Stimulated activated CD4-positive, alpha-beta T cell treated with anti-CD3 and anti-CD28 coated beads, Interleukin-15, amount 100 ng/mL, for 1 hour (primary cell): ENCODE data around the gene GAREM1.
"Not testable (repeated sequence)": the region's sequence is repeated elsewhere in the genome, so short reads cannot be mapped to it uniquely, and the experiment has no call there.

Source experiments
- DNase-seq, 2 donors: peaks; one replicate each; pipeline ENCODE4 v3.0.0-alpha.2; 2020; ENCODE audit warnings: low read depth in 1 of 2, low spot score in 1 of 2

The GAREM1 gene

DNA sequence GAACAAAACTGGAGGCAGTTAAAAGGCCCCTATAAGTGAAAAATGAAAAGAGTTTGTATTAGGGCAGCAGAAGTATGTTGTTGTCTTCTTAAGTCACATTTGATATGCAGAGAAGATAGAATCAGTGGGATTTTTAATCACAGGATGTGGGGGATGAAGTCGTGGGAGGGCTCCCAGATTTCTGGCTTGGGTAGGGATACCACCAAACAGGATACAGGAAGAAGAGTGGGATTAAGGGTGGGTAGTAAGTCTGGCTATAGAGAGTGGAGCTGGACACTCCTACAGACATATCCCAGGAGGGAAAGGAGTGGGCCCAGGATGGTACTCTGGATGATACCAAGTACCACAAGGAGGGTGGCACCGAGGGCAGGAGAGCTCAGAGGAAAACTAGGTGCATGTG, 99.3 kb downstream of the GAREM1 start:
- no peak for DNase-seq

DNA sequence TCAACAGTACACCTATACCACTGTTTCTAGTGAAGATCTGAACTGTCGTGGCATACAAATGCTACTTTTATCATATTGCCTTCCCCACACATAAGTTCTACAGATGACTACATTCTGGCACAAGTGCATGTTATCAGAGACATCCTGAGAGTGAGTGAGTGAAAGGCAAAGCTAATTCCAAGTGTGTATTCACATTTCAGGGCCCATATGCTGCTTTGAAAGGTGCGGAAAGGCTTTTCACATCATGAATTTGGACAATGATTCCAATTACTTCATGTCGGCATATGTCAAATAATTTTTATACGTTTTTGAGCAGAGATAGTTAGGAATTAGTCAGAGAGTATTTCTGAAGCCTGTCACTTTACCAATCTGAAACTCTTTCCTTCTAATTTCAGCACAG, 101.7 kb downstream of the GAREM1 start:
- no peak for DNase-seq

DNA sequence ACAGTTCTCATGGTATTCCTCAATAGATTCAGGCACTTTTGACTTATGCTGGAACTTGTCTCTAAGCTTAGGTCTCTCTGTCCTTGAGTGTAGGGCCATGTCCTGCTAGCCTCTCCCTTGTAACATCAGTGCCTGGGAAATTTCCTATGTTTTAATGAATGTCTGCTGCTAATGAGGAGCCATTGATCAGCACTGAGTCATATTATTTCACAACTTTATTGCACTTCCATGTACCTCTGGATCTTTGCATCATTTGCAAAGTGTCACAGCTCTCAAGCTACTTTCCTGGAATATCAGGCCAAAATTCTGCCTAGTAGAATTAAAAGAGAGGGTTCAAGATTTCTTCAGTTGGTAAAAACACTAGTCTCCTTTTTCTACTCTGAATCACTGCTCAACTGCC, 102.5 kb downstream of the GAREM1 start:
- no peak for DNase-seq

DNA sequence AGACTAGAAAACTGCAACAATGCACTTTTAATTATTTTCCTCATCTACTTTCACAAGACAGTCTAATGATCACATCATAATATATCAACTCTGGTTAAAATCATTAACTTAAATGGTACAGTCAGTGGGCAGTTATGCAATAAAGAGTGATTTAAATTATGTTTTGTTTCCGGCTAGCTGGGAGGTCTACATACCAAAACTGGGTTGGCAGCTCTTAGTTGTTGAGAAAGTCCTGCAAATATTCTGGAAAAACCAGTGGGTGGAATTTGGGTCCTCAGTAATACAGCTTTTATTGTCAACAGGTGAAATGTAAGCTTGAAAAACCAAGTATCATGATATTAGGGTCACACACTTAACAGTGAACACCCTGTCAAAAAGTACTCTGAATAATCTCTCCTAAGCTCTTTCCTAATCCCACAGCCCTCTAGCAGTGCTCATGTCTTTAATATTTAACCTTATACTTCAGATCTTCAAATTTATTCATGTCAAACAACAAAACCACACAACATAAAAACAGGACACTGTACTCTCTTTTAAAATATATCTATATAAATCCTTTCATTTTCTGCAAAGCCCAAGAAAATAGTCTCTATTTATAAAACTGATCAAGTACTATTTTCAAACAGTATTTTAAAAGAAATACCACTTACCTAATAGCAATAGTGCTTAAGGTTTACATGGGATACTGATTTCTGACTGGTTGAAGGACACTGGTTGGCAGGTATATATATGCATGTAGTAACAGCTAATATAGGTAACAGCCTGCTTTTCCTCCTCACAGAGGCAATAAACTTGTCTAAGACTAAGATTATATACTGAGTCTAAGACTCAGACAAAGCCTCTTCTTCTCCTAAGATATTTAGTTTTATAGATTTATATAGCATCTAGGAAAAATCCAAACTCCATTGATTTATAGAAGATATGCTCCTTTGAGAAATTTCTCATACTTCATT, 103.8 kb downstream of the GAREM1 start:
- DNase-seq, result no peak

DNA sequence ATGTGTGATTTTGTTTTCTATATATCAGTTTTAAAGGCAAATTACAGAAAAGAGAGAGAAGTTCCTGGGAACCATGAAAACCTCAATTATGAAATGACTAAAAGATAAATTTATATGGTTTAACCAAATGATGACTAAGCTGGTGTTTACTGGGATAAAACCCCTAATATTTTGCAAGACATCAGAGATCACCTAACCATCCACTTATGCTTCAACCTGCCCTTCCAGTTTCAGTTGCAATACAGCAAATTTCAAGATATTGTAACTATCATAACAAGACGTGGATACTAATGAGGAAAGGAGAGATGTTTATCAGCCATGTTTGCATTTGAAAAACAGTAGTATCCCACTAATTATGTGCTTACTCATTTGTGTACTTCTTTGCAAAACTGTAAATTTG, 108.2 kb downstream of the GAREM1 start:
- DNase-seq, result no peak

DNA sequence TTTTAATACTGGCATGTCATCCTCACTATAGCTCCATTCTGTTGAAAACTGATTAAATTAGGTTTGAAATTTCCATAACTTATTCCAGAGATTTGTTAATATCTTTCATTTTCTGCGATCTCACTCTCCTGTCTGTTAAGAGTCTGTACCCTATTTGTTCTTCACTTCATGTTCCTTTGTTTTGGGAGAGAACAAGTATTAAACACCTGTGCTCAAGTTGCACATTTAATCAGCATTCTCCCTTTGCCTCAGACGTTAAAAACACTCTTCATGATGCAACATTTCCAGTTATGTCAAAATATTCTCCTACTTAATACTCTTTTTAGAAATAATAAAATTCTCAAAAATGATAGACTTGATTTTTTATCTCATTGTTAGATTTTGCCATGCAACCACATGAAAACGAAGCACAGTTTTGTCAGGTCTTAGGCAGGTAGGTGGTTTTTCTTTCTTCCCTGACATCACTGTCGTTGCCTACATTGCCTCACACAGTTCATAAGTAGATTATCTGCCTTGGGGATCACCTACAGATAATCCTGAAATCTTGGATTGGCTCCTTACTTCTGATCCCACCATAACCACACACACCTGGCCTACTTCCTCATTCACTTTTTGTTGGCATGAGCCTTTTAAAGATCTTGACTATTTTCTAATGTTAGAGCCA, 109.9 kb downstream of the GAREM1 start:
- no peak for DNase-seq

DNA sequence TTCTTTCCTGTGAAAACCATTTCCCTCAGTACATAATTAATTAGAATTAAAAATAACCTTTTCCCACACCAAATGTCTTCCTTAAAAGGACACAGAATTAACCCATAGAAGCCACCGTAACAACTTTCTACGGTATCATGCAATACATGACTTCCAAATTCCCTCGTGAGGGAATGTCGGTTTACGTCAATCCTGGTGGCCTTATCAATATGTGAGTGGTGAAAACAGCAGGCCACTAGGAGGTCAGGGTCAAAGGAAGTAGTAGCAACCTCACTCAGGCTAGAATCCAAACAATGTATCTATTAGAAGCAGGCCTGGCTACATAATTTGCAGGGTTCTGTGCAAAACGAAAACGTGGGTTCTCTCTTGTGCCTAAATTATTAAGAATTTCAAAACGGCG, 112.2 kb downstream of the GAREM1 start:
- DNase-seq, result no peak

DNA sequence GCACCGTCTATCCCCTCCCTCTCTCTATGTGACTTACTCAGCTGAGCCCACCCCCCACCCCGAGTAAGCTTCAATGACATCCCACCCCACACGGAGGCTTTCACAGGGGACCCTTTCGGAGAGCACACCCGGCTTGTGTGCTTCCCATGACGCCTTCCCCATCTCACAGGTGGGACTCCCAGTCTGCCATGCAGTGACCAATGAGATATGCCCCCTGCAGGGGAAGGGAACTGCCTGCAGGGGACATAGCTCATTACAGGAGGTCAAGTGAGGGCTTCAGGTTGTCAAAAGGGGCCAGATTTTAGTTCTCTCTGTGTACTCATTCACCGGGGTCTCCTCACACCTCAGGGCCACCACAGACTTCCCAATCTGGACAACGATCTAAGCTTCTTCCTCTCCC, 112.6 kb downstream of the GAREM1 start:
- no peak for DNase-seq

DNA sequence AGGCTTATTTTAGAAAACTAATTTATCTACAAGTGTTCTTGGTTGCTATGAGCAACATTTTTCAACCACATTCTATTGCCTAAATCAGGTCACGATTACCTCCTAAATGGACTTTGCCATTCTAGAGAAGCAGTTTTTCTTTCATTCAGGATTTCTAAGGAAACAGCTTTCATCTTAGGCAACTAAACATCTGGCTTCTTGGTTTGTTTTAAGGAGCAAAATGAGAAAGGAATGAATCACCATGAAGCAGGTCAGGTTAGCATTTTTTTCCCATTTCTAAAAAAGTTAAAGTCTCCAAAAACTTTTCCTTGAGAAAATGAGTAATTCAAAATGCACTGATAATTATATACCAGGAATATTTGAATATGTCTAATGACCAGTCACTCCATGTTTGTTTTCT, 114.8 kb downstream of the GAREM1 start:
- DNase-seq, result no peak

DNA sequence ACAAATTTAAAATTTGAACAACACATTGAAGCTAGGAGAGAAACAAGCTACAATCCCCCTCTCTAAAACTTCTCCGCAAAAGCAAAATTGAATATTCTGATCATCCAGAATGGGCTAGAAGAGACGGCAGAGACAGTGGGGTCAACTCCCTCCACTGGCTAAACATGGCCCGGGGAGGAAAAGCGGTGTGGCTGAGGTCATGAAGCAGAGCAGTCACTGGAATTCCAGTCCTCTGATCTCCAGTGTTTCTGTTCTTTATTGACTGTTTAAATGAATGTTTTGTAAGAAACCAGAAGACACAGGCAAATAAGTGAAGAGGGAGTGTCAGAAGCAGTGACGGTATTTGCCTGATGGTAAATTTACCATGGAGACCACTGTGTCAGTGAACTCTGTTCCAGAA, 116.2 kb downstream of the GAREM1 start:
- DNase-seq, result no peak

DNA sequence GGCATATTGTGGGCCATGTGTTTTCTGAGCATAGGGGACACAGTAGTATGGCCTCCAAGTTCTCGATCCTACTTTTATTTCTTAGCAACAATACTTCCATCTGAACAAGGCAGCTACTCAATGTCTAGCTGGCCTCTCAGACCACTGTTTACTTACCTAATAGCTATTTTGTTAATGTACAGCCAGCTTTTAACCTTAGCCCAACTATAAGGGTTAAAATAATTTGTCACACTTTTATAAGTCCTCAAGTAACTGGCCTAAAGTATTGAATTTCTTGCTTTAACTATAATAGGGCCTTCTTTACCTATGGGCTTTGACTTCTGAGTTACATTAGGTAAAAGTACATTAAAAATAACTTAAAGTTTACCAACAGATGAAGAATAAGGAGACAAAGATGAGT, 117.4 kb downstream of the GAREM1 start:
- DNase-seq, result no peak

DNA sequence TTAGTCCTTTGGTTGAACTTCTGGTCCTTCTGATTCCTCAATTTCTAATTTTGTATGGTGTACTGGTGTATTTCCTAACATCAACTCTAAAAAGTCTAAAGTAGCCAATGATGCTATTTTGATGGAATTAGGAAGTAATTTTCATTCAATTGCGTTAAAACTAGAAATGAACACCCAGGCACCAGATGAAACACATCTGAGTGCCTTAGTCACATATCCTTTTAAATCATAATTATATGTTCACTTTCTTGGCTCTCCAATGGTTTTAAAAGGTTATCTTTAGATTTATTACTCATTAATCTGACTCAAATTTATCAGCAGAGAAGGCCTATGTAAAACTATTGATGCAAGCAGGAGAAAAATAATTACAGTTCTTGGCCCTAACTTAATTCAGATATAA, 119.7 kb downstream of the GAREM1 start:
- DNase-seq, result no peak

DNA sequence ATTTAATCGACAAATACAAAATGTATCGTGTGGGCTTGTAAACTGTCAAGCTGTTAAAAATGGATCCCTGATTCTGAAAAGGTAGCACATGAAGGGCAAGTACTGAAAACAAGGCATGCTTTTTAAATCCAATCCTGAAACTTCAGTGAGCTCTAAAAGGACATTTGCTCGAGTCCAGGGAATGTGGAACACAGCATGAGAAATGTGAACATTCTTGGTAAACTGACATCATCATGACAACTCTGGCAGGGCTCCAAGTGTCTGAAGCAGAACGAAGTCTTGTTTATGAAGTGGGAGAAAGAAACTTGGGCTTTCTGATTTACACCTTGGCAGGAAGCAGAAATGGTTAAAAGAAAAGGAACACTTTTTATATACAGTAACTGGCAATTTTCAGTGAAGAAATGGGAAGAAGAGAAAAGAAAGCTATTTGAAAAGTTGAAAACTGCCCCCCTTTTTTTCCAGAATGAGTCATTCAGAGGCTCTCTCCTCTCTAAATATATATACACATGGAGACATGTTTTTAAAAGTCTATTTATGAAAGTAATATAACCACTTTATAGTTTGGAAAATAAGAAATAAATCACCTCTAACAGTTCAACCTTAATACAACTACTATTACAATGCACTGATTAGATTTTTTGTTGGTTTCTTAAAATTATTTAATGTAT, 120.8 kb downstream of the GAREM1 start:
- no peak for DNase-seq

DNA sequence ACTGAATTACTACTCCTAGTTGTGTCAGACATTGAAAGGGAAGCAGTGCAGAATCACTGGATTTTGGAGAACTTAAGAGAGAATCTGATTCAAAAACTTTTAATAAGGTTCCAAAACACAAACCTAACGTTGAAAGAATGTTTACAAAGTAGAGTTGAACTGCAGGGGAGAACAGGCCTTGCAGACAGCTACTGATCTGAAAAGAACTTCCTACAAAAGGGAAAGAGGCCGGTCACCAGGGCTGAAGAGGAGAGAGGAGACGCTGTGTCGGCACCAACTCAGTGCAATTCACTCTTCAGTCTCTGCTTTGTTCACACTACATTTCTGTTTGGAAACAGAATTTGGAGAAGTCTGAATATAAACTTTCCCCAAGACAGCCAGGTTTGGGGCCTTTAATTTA, 124.0 kb downstream of the GAREM1 start:
- DNase-seq, result no peak

DNA sequence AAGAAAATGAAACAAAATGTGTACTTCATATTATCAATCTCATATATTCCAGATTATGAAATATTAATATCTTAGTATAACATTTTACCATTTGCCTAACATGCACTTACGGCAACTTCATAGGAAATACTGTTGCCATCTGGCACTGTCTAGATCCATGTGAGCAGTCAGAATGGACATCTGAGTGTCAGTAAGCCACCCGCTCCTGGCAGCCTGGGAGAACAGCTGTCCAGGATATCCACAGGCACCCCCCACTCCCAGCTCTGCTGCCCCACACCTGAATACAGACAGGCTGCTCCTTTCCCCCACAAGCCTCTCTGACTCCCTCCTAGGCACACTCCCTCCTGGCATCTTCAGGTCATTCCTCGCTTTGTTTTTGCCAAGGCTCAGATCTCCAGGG, 127.0 kb downstream of the GAREM1 start:
- no peak for DNase-seq

DNA sequence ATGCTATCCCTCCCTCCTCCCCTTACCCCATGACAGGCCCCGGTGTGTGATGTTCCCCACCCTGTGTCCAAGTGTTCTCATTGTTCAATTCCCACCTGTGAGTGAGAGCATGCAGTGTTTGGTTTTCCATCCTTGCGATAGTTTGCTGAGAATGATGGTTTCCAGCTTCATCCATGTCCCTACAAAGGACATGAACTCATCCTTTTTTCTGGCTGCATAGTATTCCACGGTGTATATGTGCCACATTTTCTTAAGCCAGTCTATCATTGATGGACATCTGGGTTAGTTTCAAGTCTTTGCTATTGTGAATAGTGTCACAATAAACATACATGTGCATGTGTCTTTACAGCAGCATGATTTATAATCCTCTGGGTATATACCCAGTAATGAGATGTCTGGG, 129.6 kb downstream of the GAREM1 start:
- DNase-seq, result not testable (repeated sequence)

DNA sequence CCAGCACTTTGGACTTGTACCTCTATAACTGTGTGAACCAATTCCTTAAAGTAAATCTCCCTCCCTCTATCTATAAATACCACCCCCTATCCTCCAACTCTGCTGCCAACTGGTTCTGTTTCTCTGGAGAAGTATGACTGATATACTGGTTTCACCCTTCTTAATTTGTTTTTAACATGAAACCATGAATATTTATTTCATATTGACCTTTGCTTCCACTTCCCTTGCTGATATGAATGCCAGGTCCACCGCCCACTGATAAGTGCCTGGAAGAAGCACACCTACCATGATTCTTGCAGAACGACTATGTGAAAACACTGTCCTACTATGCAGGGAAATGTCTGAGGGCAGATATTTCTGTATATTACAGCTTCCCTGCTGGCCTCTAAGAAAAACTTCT, 131.6 kb downstream of the GAREM1 start:
- DNase-seq, result no peak

DNA sequence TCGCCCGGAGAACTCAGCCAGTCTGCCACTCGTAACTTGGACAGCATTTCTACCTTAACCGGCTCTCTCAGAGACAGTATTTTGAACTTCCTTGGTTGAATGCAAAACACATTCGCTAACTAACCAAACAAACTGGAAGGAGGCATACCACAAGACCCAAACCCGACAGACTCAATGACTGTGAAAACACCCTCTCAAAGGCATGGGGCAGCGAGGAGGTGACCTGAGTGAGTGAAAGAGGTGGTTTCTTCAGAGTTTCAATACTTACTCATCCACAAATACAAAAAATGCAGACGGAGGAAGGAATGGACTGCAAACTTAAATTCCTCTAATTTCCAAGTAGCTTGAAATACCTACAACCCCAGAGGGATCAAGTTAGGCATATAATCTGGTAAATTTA, 132.9 kb downstream of the GAREM1 start:
- no peak for DNase-seq

DNA sequence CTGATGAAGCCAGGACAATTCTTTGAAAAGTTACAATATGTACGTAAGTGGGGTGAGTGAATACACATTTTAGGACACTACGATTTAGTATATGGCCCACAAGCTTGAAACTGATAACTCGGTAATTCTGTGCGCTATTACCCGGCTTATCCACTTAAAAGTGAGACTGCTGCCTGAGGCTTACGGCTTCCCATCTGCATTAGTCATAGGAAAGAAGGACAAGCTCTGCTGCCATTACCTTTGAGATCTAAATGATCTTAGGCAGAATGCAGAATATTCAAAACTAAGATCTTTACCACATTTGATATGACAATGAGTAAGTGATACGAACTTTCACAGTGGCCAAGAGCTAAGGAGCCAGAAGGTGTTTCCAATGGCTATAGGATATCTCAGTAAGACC, 133.3 kb downstream of the GAREM1 start:
- no peak for DNase-seq

DNA sequence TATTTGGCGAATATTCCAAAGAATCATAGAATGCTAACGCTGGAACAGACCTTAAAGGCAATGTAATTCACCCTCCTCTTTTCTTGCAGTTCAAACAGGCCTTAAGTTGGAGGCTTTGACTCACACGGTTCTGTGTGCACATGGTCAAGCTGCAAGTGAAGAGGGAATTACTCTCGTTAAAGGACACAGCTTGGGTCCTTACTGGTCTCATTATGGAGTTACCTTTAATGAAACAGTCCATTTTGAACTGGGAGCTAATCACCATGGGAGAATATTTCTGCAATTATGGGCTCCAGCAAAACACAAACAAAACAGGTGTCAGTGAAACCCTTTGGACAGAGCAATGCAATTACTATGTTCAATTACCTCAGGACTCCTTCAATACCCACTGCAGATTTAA, 135.5 kb downstream of the GAREM1 start:
- no peak for DNase-seq

DNA sequence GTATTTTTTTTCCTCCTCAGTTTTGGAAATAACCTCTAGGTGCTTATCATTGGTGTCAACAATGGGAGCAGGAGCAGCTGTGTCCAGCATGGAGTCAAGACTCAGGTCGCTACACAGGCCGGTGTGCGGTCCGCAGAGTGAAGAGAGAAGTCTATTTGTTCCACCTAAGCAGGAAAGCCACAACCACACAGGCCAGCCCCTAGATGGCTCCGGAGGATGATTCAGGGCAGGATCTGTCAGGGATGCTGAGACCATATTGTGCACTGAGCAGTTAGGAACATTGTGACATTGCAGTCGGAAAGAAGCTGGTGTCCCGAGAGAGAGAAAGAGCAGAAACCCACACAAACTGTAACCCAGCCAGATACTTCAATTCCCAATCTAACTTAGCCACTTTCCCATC, 136.9 kb downstream of the GAREM1 start:
- no peak for DNase-seq

DNA sequence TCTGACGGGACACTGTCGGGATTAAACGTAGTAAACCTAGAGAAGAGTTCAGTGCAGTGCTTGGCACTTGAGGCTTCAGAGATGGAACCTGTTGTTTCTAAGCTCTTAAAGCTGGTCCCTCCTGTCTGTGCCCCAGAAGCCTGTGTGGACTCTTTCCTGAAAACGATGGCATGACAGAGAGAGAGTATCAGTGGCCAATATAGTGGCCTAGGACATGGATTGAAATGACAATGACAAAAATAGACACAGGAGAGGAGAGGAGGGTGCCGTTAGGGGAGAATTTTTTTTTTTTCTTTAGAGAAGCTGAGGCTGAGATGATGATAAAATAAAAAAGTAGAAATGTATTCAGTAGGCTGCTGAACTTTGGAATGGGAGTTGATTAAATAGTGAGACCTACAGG, 138.0 kb downstream of the GAREM1 start:
- no peak for DNase-seq
